Type B pancreatic cell (in vitro differentiated cells): ENCODE data around the gene ST7. TPM values are rescaled to one million over a fixed set of nuclear protein-coding genes. Genes with fewer than 3 reads are reported as not detected.

ENCODE experiments used
- DNase-seq: peaks from one replicate; pipeline ENCODE4 v3.0.0; 2021; ENCODE audit warnings: mixed read lengths; ENCODE audit not compliant: unreplicated experiment; ENCODE audit errors: extremely low spot score
- H3K27ac Mint-ChIP-seq: 2 replicates; pipeline ENCODE4 v1.8.0; 2021; ENCODE audit warnings: mild to moderate bottlenecking, mixed read lengths
- H3K27me3 Mint-ChIP-seq: 2 replicates; pipeline ENCODE4 v1.8.0; 2021; ENCODE audit warnings: mixed read lengths
- H3K36me3 Mint-ChIP-seq: 2 replicates; pipeline ENCODE4 v1.8.0; 2021; ENCODE audit warnings: mixed read lengths
- H3K4me1 Mint-ChIP-seq: one replicate; pipeline ENCODE4 v1.8.0; 2021; ENCODE audit warnings: mixed read lengths; ENCODE audit not compliant: unreplicated experiment
- H3K4me3 Mint-ChIP-seq: 2 replicates; pipeline ENCODE4 v1.8.0; 2021; ENCODE audit warnings: mild to moderate bottlenecking, mixed read lengths
- H3K9me3 Mint-ChIP-seq: 2 replicates; pipeline ENCODE4 v1.8.0; 2021; ENCODE audit warnings: mixed read lengths
- microRNA-seq: library from miRNA; unstranded; fragments of <30 nt; microRNA quantifications from one replicate; pipeline ENCODE4, GENCODE V29; 2020
- total RNA-seq: library from RNA; stranded (reverse); gene quantifications from 2 replicates; pipeline ENCODE4 v1.2.1, GENCODE V29; 2021; ENCODE audit warnings: low replicate concordance
- TF ChIP-seq, protein P1 (sequence below): fragments of 200-600 bp; sonication (generic); conservative IDR thresholded peaks from 2 replicates; pipeline ENCODE4 v1.5.0; 2021; ENCODE audit warnings: antibody characterized with exemption, mild to moderate bottlenecking

The ST7 gene
- total RNA-seq, 1 donor from 2014 or later: 25.0 TPM

- peaks cover 1% of the 10 kb centered on the region for H3K4me1 Mint-ChIP-seq
- H3K27ac Mint-ChIP-seq: no peak overlapping the region
- H3K4me3 Mint-ChIP-seq: no peak overlapping the region
- TF ChIP-seq, protein P1, sequence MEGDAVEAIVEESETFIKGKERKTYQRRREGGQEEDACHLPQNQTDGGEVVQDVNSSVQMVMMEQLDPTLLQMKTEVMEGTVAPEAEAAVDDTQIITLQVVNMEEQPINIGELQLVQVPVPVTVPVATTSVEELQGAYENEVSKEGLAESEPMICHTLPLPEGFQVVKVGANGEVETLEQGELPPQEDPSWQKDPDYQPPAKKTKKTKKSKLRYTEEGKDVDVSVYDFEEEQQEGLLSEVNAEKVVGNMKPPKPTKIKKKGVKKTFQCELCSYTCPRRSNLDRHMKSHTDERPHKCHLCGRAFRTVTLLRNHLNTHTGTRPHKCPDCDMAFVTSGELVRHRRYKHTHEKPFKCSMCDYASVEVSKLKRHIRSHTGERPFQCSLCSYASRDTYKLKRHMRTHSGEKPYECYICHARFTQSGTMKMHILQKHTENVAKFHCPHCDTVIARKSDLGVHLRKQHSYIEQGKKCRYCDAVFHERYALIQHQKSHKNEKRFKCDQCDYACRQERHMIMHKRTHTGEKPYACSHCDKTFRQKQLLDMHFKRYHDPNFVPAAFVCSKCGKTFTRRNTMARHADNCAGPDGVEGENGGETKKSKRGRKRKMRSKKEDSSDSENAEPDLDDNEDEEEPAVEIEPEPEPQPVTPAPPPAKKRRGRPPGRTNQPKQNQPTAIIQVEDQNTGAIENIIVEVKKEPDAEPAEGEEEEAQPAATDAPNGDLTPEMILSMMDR: no peak
- H3K36me3 Mint-ChIP-seq: peaks cover 3% of the 10 kb centered on the region
- peaks cover 5% of the 10 kb centered on the region for H3K9me3 Mint-ChIP-seq
- H3K27me3 Mint-ChIP-seq: peaks cover 4% of the 10 kb centered on the region
- DNase-seq: no peak
Observed at GRCh38 chr7:117279203-117279602, 325.9 kb downstream of the ST7 start.

Small RNA genes within 50 kb of the gene (microRNA-seq; reads per million reads assigned to microRNA genes)
- gene MIR6132: not detected

Other genes starting within 250 kb of the ST7 start
- 167 and 182 TPM in 2 replicates for gene CAPZA2, start 90.9 kb upstream of the ST7 start, total RNA-seq